Neural cell (in vitro differentiated cells): Measurements from ENCODE around the gene SGK2. TPM values are rescaled to one million over a fixed set of nuclear protein-coding genes. Genes with fewer than 3 reads are reported as not detected.

ENCODE experiments used
- H2AFZ ChIP-seq: fragments of 200-600, 300-800 bp; sonication (generic), shearing (Covaris generic); 2 replicates; pipeline ENCODE4 v1.6.0; 2014; ENCODE audit warnings: low read depth, mild to moderate bottlenecking, antibody characterized with exemption, low read length, moderate library complexity
- H3F3A ChIP-seq: fragments of 200-600 bp; shearing (Covaris generic); 2 replicates; pipeline ENCODE4 v1.6.1; 2016; ENCODE audit warnings: mild to moderate bottlenecking, moderate library complexity, mixed read lengths, antibody characterized with exemption, low read length; ENCODE audit not compliant: insufficient read depth, poor library complexity, severe bottlenecking
- H3K27ac ChIP-seq: fragments of 200-600, 300-800 bp; sonication (generic), shearing (Covaris generic); 2 replicates; pipeline ENCODE4 v1.5.1; 2014; ENCODE audit warnings: mild to moderate bottlenecking, low read length, moderate library complexity
- H3K27me3 ChIP-seq: fragments of 300-800, 200-600 bp; sonication (generic), shearing (Covaris generic); 2 replicates; pipeline ENCODE4 v1.6.0; 2014; ENCODE audit warnings: mild to moderate bottlenecking, low read depth, low read length, moderate library complexity; ENCODE audit not compliant: insufficient read depth
- H3K36me3 ChIP-seq: fragments of 300-800, 200-600 bp; sonication (generic), shearing (Covaris generic); 2 replicates; pipeline ENCODE4 v1.5.1; 2014; ENCODE audit warnings: mild to moderate bottlenecking, antibody characterized with exemption, low read length, moderate library complexity; ENCODE audit not compliant: insufficient read depth
- H3K4me2 ChIP-seq: fragments of 300-800, 200-600 bp; sonication (generic), shearing (Covaris generic); 2 replicates; pipeline ENCODE4 v1.6.0; 2014; ENCODE audit warnings: mild to moderate bottlenecking, low read length
- H3K4me3 ChIP-seq: fragments of 300-800, 200-600 bp; sonication (generic), shearing (Covaris generic); 2 replicates; pipeline ENCODE4 v1.5.1; 2014; ENCODE audit warnings: mild to moderate bottlenecking, low read length, moderate library complexity
- H3K79me2 ChIP-seq: fragments of 200-600 bp; shearing (Covaris generic); replicated peaks from 2 replicates; pipeline ENCODE4 v1.6.0; 2014; ENCODE audit warnings: mild to moderate bottlenecking, low read length, moderate library complexity; ENCODE audit not compliant: insufficient read depth
- H3K9ac ChIP-seq: fragments of 300-800, 200-600 bp; sonication (generic), shearing (Covaris generic); 2 replicates; pipeline ENCODE4 v1.6.1; 2016; ENCODE audit warnings: mild to moderate bottlenecking, low read length, mixed read lengths
- H3K9me2 ChIP-seq: fragments of 200-600 bp; shearing (Covaris generic); 2 replicates; pipeline ENCODE4 v1.6.1; 2016; ENCODE audit warnings: mild to moderate bottlenecking, low read length, mixed read lengths; ENCODE audit not compliant: insufficient read depth
- H3K9me3 ChIP-seq: fragments of 200-600, 300-800 bp; sonication (generic), shearing (Covaris generic); 2 replicates; pipeline ENCODE4 v1.6.1; 2016; ENCODE audit warnings: mild to moderate bottlenecking, mixed run types, low read length, moderate library complexity, mixed read lengths
- H4K20me1 ChIP-seq: fragments of 200-600 bp; shearing (Covaris generic); 2 replicates; pipeline ENCODE4 v1.6.1; 2016; ENCODE audit warnings: mild to moderate bottlenecking, mixed run types; ENCODE audit not compliant: insufficient read depth
- CTCF ChIP-seq: fragments of 450-650 bp; IDR thresholded peaks from 2 replicates; pipeline ENCODE4 v1.5.1; 2014; ENCODE audit warnings: antibody characterized with exemption, mild to moderate bottlenecking, moderate library complexity; ENCODE audit not compliant: poor library complexity, severe bottlenecking
- EP300 ChIP-seq: fragments of 450-650 bp; conservative IDR thresholded peaks from 2 replicates; pipeline ENCODE4 v1.6.1; 2014; ENCODE audit warnings: antibody characterized with exemption, mild to moderate bottlenecking, moderate library complexity; ENCODE audit not compliant: poor library complexity, severe bottlenecking
- EZH2 ChIP-seq: fragments of 200-600, 300-800 bp; shearing (Covaris generic), sonication (generic); IDR thresholded peaks from 2 replicates; pipeline ENCODE4 v1.6.1; 2014; ENCODE audit warnings: antibody characterized with exemption, low read length, borderline replicate concordance, mild to moderate bottlenecking; ENCODE audit not compliant: insufficient read depth, poor library complexity, severe bottlenecking
- MXI1 ChIP-seq: fragments of 450-650 bp; conservative IDR thresholded peaks from 2 replicates; pipeline ENCODE4 v1.6.1; 2014; ENCODE audit warnings: antibody characterized with exemption, mild to moderate bottlenecking; ENCODE audit not compliant: poor library complexity, severe bottlenecking
- POLR2AphosphoS5 ChIP-seq: IDR thresholded peaks from 2 replicates; pipeline ENCODE4 v1.6.1; 2012
- RAD21 ChIP-seq: fragments of 450-650 bp; conservative IDR thresholded peaks from 2 replicates; pipeline ENCODE4 v1.6.1; 2014; ENCODE audit warnings: antibody characterized with exemption, mild to moderate bottlenecking, moderate library complexity
- SMC3 ChIP-seq: fragments of 450-650 bp; conservative IDR thresholded peaks from 2 replicates; pipeline ENCODE4 v1.6.1; 2014; ENCODE audit warnings: antibody characterized with exemption, mild to moderate bottlenecking, moderate library complexity; ENCODE audit not compliant: poor library complexity
- TAF1 ChIP-seq: IDR thresholded peaks from 2 replicates; pipeline ENCODE4 v1.6.1; 2012; ENCODE audit warnings: low read depth
- polyA plus RNA-seq: library from polyadenylated mRNA; depleted of rRNA; stranded (reverse); fragments of >200 nt; gene quantifications from 2 replicates; pipeline ENCODE4 v1.2.3, GENCODE V29; 2014
- TF ChIP-seq, protein P1 (sequence below): IDR thresholded peaks from 2 replicates; pipeline ENCODE4 v1.6.1; 2012; ENCODE audit warnings: borderline replicate concordance

The SGK2 gene
- polyA plus RNA-seq, 1 donor from 2014 or later, result 0.81 TPM

- H3K9ac ChIP-seq, result no peak overlapping the region
- H3K9me3 ChIP-seq, result no peaks in the 10 kb centered on the region
- no peak overlapping the region for H3K4me2 ChIP-seq
- no peaks in the 10 kb centered on the region for H3F3A ChIP-seq
- no peaks in the 10 kb centered on the region for H3K79me2 ChIP-seq
- no peaks in the 10 kb centered on the region for H4K20me1 ChIP-seq
- H2AFZ ChIP-seq, result no peak overlapping the region
- H3K36me3 ChIP-seq, result peaks cover 5% of the 10 kb centered on the region
- no peaks in the 10 kb centered on the region for H3K9me2 ChIP-seq
- no peaks in the 10 kb centered on the region for H3K27me3 ChIP-seq
- no peak overlapping the region for H3K4me3 ChIP-seq
- no peak for TF ChIP-seq EZH2
- TF ChIP-seq, protein P1, sequence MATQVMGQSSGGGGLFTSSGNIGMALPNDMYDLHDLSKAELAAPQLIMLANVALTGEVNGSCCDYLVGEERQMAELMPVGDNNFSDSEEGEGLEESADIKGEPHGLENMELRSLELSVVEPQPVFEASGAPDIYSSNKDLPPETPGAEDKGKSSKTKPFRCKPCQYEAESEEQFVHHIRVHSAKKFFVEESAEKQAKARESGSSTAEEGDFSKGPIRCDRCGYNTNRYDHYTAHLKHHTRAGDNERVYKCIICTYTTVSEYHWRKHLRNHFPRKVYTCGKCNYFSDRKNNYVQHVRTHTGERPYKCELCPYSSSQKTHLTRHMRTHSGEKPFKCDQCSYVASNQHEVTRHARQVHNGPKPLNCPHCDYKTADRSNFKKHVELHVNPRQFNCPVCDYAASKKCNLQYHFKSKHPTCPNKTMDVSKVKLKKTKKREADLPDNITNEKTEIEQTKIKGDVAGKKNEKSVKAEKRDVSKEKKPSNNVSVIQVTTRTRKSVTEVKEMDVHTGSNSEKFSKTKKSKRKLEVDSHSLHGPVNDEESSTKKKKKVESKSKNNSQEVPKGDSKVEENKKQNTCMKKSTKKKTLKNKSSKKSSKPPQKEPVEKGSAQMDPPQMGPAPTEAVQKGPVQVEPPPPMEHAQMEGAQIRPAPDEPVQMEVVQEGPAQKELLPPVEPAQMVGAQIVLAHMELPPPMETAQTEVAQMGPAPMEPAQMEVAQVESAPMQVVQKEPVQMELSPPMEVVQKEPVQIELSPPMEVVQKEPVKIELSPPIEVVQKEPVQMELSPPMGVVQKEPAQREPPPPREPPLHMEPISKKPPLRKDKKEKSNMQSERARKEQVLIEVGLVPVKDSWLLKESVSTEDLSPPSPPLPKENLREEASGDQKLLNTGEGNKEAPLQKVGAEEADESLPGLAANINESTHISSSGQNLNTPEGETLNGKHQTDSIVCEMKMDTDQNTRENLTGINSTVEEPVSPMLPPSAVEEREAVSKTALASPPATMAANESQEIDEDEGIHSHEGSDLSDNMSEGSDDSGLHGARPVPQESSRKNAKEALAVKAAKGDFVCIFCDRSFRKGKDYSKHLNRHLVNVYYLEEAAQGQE, result no peak
- TF ChIP-seq RAD21, result no peak
- no peak for TF ChIP-seq CTCF
- TF ChIP-seq POLR2AphosphoS5, result no peak
- no peak for TF ChIP-seq SMC3
- no peak for TF ChIP-seq MXI1
- no peak for TF ChIP-seq EP300
- TF ChIP-seq TAF1, result no peak
- H3K27ac ChIP-seq, result no peak overlapping the region
Observed at GRCh38 chr20:43544501-43544900, 14.3 kb upstream of the SGK2 start.

- no peak overlapping the region for H2AFZ ChIP-seq
- H3K9ac ChIP-seq, result no peak overlapping the region
- peaks cover 5% of the 10 kb centered on the region for H3K36me3 ChIP-seq
- no peaks in the 10 kb centered on the region for H3F3A ChIP-seq
- H3K27ac ChIP-seq, result no peak overlapping the region
- no peaks in the 10 kb centered on the region for H3K27me3 ChIP-seq
- H3K9me2 ChIP-seq, result no peaks in the 10 kb centered on the region
- H3K79me2 ChIP-seq, result no peaks in the 10 kb centered on the region
- no peaks in the 10 kb centered on the region for H4K20me1 ChIP-seq
- no peak overlapping the region for H3K4me3 ChIP-seq
- H3K4me2 ChIP-seq, result no peak overlapping the region
- TF ChIP-seq CTCF (no peak), RAD21 (no peak), EP300 (no peak), MXI1 (no peak), TAF1 (no peak), POLR2AphosphoS5 (no peak), SMC3 (no peak), EZH2 (no peak)
- TF ChIP-seq, protein P1, result no peak
- H3K9me3 ChIP-seq, result no peaks in the 10 kb centered on the region
Observed at GRCh38 chr20:43545837-43546578, 12.8 kb upstream of the SGK2 start.
